H1 (cell line): ENCODE data around the gene NAT9. TPM values are rescaled to one million over a fixed set of nuclear protein-coding genes. Genes with fewer than 3 reads are reported as not detected.

Experiments
- CTCF ChIA-PET: fragments of 300-600 bp; sonication (Branson Sonifier 250); formaldehyde crosslinking; loops from one replicate; lab custom pipeline; 2021; ENCODE audit not compliant: partially characterized antibody; lab: Charles Lee
- POLR2A ChIA-PET: fragments of 300-600 bp; sonication (Branson Sonifier 250); formaldehyde crosslinking; loops from one replicate; lab custom pipeline; 2021; ENCODE audit warnings: inconsistent platforms; ENCODE audit not compliant: partially characterized antibody; lab: Charles Lee
- DNase-seq, 2 experiments: peaks; one replicate each; pipeline versions ENCODE4 v3.0.0 to v3.0.0-alpha.2; 2010 to 2022; ENCODE audit warnings: low spot score in 2 of 2, low read depth in 1 of 2, mixed read lengths in 1 of 2
- FAIRE-seq: peaks from 2 replicates; lab custom pipeline; 2011; peaks lifted over from hg19 to GRCh38; lab: Jason Lieb, UNC
- H2AFZ ChIP-seq: 2 replicates; pipeline ENCODE4 v1.8.1; 2012; ENCODE audit warnings: low read length, inconsistent platforms
- H2AK5ac ChIP-seq: 2 replicates; pipeline ENCODE4 v1.6.1; 2013; ENCODE audit warnings: low read depth, low read length
- H2BK120ac ChIP-seq: replicated peaks from 2 replicates; pipeline ENCODE3; 2013; ENCODE audit warnings: low read depth, low read length, inconsistent platforms
- H2BK12ac ChIP-seq: 2 replicates; pipeline ENCODE4 v1.6.1; 2013; ENCODE audit warnings: low read depth, low read length
- H2BK15ac ChIP-seq: 2 replicates; pipeline ENCODE4 v1.6.1; 2013; ENCODE audit warnings: low read length
- H2BK20ac ChIP-seq: 2 replicates; pipeline ENCODE4 v1.6.1; 2013; ENCODE audit warnings: low read length
- H2BK5ac ChIP-seq: 2 replicates; pipeline ENCODE4 v1.6.1; 2013; ENCODE audit warnings: low read depth, low read length
- H3K14ac ChIP-seq: 2 replicates; pipeline ENCODE4 v1.6.1; 2013; ENCODE audit warnings: inconsistent platforms; ENCODE audit not compliant: insufficient read length
- H3K18ac ChIP-seq: 2 replicates; pipeline ENCODE4 v1.6.1; 2013; ENCODE audit warnings: low read length; ENCODE audit errors: extremely low read depth
- H3K23ac ChIP-seq: 2 replicates; pipeline ENCODE4 v1.6.1; 2013; ENCODE audit warnings: inconsistent platforms; ENCODE audit not compliant: insufficient read length
- H3K23me2 ChIP-seq: 2 replicates; pipeline ENCODE4 v1.6.1; 2013; ENCODE audit warnings: low read depth, low read length
- H3K27ac ChIP-seq: 2 replicates; pipeline ENCODE4 v1.6.1; 2011; ENCODE audit warnings: low read depth, low read length, inconsistent platforms
- H3K27me3 ChIP-seq, 4 experiments: replicated peaks in 1 of 4; 1 replicate in 1 of 4; 2 replicates in 3 of 4; pipeline versions ENCODE4 v1.6.1 to v1.8.1; 2011 to 2013; ENCODE audit warnings: low read length in 3 of 4, mild to moderate bottlenecking in 3 of 4, inconsistent platforms in 2 of 4, mixed read lengths in 2 of 4, moderate library complexity in 1 of 4; ENCODE audit not compliant: control insufficient read depth in 3 of 4, insufficient read depth in 3 of 4; ENCODE audit errors: extremely low read depth in 1 of 4
- H3K36me3 ChIP-seq, 4 experiments: 2 replicates each; pipeline versions ENCODE4 v1.6.1 to v1.8.1; 2011 to 2013; ENCODE audit warnings: mild to moderate bottlenecking in 4 of 4, low read length in 3 of 4, moderate library complexity in 2 of 4, control low read depth in 1 of 4, inconsistent platforms in 1 of 4; ENCODE audit not compliant: insufficient read depth in 4 of 4, control insufficient read depth in 2 of 4
- H3K4ac ChIP-seq: replicated peaks from 2 replicates; pipeline ENCODE3; 2013; ENCODE audit warnings: low read length, low read depth, mixed read lengths, inconsistent platforms; ENCODE audit not compliant: insufficient read length
- H3K4me1 ChIP-seq, 4 experiments: replicated peaks in 1 of 4; 1 replicate in 1 of 4; 2 replicates in 3 of 4; pipeline versions ENCODE4 v1.6.1 to v1.8.1; 2011 to 2013; ENCODE audit warnings: low read length in 3 of 4, inconsistent platforms in 2 of 4, mixed read lengths in 1 of 4; ENCODE audit not compliant: insufficient read depth in 4 of 4, control insufficient read depth in 3 of 4
- H3K4me2 ChIP-seq, 2 experiments: 2 replicates each; pipeline versions ENCODE4 v1.6.1 to v1.8.1; 2011 to 2013; ENCODE audit warnings: low read depth in 2 of 2, low read length in 2 of 2, control low read depth in 1 of 2, inconsistent platforms in 1 of 2, mild to moderate bottlenecking in 1 of 2; ENCODE audit not compliant: insufficient read depth in 1 of 2
- H3K4me3 ChIP-seq, 4 experiments: fragments of 200-600, 300-600 bp in 1 of 4; sonication (generic), shearing (Covaris generic), sonication (Bioruptor Twin) in 1 of 4; 2 replicates each; pipeline versions ENCODE4 v1.5.1 to v1.8.1; 2011 to 2016; ENCODE audit warnings: low read length in 4 of 4, low read depth in 3 of 4, control low read depth in 2 of 4, inconsistent platforms in 2 of 4, mild to moderate bottlenecking in 2 of 4, mixed read lengths in 1 of 4, moderate library complexity in 1 of 4; ENCODE audit not compliant: insufficient read depth in 2 of 4; ENCODE audit errors: extremely low read depth in 1 of 4
- H3K56ac ChIP-seq: replicated peaks from 2 replicates; pipeline ENCODE3; 2013; ENCODE audit warnings: low read depth, mild to moderate bottlenecking, mixed read lengths, low read length, inconsistent platforms; ENCODE audit not compliant: insufficient read length
- H3K79me1 ChIP-seq: 2 replicates; pipeline ENCODE4 v1.6.1; 2013; ENCODE audit warnings: low read depth, low read length, control low read depth
- H3K79me2 ChIP-seq, 2 experiments: 2 replicates each; pipeline versions ENCODE4 v1.6.1 to v1.8.1; 2012 to 2013; ENCODE audit warnings: low read length in 2 of 2, mild to moderate bottlenecking in 2 of 2, inconsistent platforms in 1 of 2; ENCODE audit not compliant: insufficient read depth in 2 of 2, control insufficient read depth in 1 of 2
- H3K9ac ChIP-seq, 4 experiments: replicated peaks in 1 of 4; 1 replicate in 1 of 4; 2 replicates in 3 of 4; pipeline versions ENCODE4 v1.6.1 to v1.8.1; 2011 to 2013; ENCODE audit warnings: low read depth in 3 of 4, low read length in 3 of 4, control low read depth in 2 of 4, mild to moderate bottlenecking in 2 of 4, moderate library complexity in 2 of 4, inconsistent platforms in 1 of 4; ENCODE audit errors: extremely low read depth in 1 of 4
- H3K9me3 ChIP-seq, 2 experiments: 2 replicates each; pipeline versions ENCODE4 v1.6.1 to v1.8.1; 2012 to 2013; ENCODE audit warnings: mild to moderate bottlenecking in 2 of 2, moderate library complexity in 2 of 2, control low read depth in 1 of 2, inconsistent platforms in 1 of 2, low read depth in 1 of 2, low read length in 1 of 2, mixed read lengths in 1 of 2; ENCODE audit not compliant: insufficient read depth in 2 of 2
- H4K20me1 ChIP-seq, 2 experiments: replicated peaks in 1 of 2; 2 replicates each; pipeline versions ENCODE3 to v1.8.1; 2011 to 2013; ENCODE audit warnings: inconsistent platforms in 2 of 2, low read length in 2 of 2, mild to moderate bottlenecking in 1 of 2; ENCODE audit not compliant: insufficient read depth in 2 of 2, control insufficient read depth in 1 of 2
- H4K5ac ChIP-seq: 2 replicates; pipeline ENCODE4 v1.6.1; 2013; ENCODE audit warnings: low read length, low read depth, mixed read lengths, inconsistent platforms; ENCODE audit not compliant: insufficient read length
- H4K8ac ChIP-seq: 2 replicates; pipeline ENCODE4 v1.8.0; 2013; ENCODE audit warnings: mild to moderate bottlenecking, moderate library complexity, low read length, inconsistent platforms; ENCODE audit not compliant: insufficient read depth; ENCODE audit errors: extremely low read depth
- H4K91ac ChIP-seq: replicated peaks from 2 replicates; pipeline ENCODE3; 2013; ENCODE audit warnings: low read length, mixed read lengths, inconsistent platforms; ENCODE audit not compliant: insufficient read length
- ASH2L ChIP-seq: fragments of 200-600, 300-600 bp; sonication (generic); IDR thresholded peaks from one replicate; pipeline ENCODE4 v1.7.1; 2017; ENCODE audit warnings: low read length
- CHD1 ChIP-seq: IDR thresholded peaks from 2 replicates; pipeline ENCODE4 v1.6.1; 2012; ENCODE audit warnings: low read depth, low read length, improper control_type of control experiment
- JUND ChIP-seq: IDR thresholded peaks from 2 replicates; pipeline ENCODE4 v1.6.1; 2011; ENCODE audit warnings: mild to moderate bottlenecking, improper control_type of control experiment, low read length
- KDM5A ChIP-seq: fragments of 200-600 bp; IDR thresholded peaks from 2 replicates; pipeline ENCODE4 v1.7.1; 2012; ENCODE audit warnings: mild to moderate bottlenecking, low read length, inconsistent platforms, mixed read lengths
- NRF1 ChIP-seq: IDR thresholded peaks from 2 replicates; pipeline ENCODE4 v1.6.1; 2011; ENCODE audit warnings: mild to moderate bottlenecking, low read depth, low read length, improper control_type of control experiment
- POLR2A ChIP-seq, 2 experiments: IDR thresholded peaks; 1 replicate in 1 of 2; 2 replicates in 1 of 2; pipeline ENCODE4 v1.6.1; 2011; ENCODE audit warnings: low read depth in 2 of 2, low read length in 2 of 2, mild to moderate bottlenecking in 2 of 2; ENCODE audit errors: control extremely low read depth in 1 of 2
- RAD21 ChIP-seq, 2 experiments: IDR thresholded peaks in 1 of 2; conservative IDR thresholded peaks in 1 of 2; 2 replicates each; pipeline ENCODE4 v1.6.1; 2011; ENCODE audit warnings: low read depth in 2 of 2, low read length in 2 of 2, improper control_type of control experiment in 1 of 2, inconsistent platforms in 1 of 2, mild to moderate bottlenecking in 1 of 2, moderate library complexity in 1 of 2
- SAP30 ChIP-seq: fragments of 300-600 bp; sonication (generic); IDR thresholded peaks from 2 replicates; pipeline ENCODE4 v1.7.1; 2012; ENCODE audit warnings: low read length, moderate library complexity, mild to moderate bottlenecking, inconsistent platforms; ENCODE audit not compliant: insufficient read depth, insufficient replicate concordance
- SUZ12 ChIP-seq: fragments of 200-600 bp; sonication (generic); IDR thresholded peaks from 2 replicates; pipeline ENCODE4 v1.6.1; 2012; ENCODE audit warnings: mild to moderate bottlenecking, inconsistent platforms, low read length, moderate library complexity, mixed read lengths
- TAF1 ChIP-seq: IDR thresholded peaks from 2 replicates; pipeline ENCODE4 v1.6.1; 2011; ENCODE audit warnings: mild to moderate bottlenecking, low read depth, low read length
- TAF7 ChIP-seq: optimal IDR thresholded peaks from 2 replicates; pipeline ENCODE3; 2011; ENCODE audit warnings: low read depth, mild to moderate bottlenecking, inconsistent platforms, low read length, moderate library complexity, borderline replicate concordance
- TBP ChIP-seq: IDR thresholded peaks from 2 replicates; pipeline ENCODE4 v1.6.1; 2011; ENCODE audit warnings: low read depth, low read length, improper control_type of control experiment
- YY1 ChIP-seq: IDR thresholded peaks from 2 replicates; pipeline ENCODE4 v1.6.1; 2011; ENCODE audit warnings: low read depth, mild to moderate bottlenecking, low read length
- WGBS, 2 experiments: shearing (Covaris generic) in 1 of 2; methylation state at CpG; one replicate each; pipeline versions ENCODE4 v1.1.6 to v1.1.7; 2013 to 2015; ENCODE audit warnings: low lambda C conversion rate in 2 of 2, mixed read lengths in 2 of 2, inconsistent platforms in 1 of 2, low coverage in 1 of 2, missing lambda C conversion rate in 1 of 2; ENCODE audit not compliant: insufficient replicate concordance in 2 of 2, insufficient coverage in 1 of 2, insufficient read length in 1 of 2; ENCODE audit errors: extremely low coverage in 1 of 2, missing lambda C conversion rate in 1 of 2; 5-methylcytosine and 5-hydroxymethylcytosine counted together
- polyA plus RNA-seq, 7 experiments: library from polyadenylated mRNA; depleted of rRNA in 3 of 7; stranded (reverse) in 5 of 7; unstranded in 2 of 7; fragments of >200 nt in 5 of 7; fragments of 200-250 nt in 2 of 7; gene quantifications; 1 replicate in 5 of 7; 2 replicates in 1 of 7; 4 replicates in 1 of 7; pipeline versions ENCODE4 v1.2.1 to v1.2.3, GENCODE V29; 2011 to 2013; ENCODE audit warnings: missing spikeins in 2 of 7, mixed read lengths in 2 of 7
- total RNA-seq: library from RNA; stranded (reverse); fragmentation: NEBNext Ultra II Directional; extraction: Animal tissue kit (Norgen Biotek cat#: 25700); gene quantifications from 2 replicates; pipeline ENCODE4 v1.2.1, GENCODE V29; 2021
- TF ChIP-seq, protein P1 (sequence below): IDR thresholded peaks from 2 replicates; pipeline ENCODE4 v1.6.1; 2011; ENCODE audit warnings: low read depth, mild to moderate bottlenecking, low read length; ENCODE audit not compliant: insufficient read depth

NAT9 gene
- total and polyA plus RNA-seq, 2 of the 8 experiments (the other 6 are each of a cell fraction or from before 2014, with no cell fraction given) = 32.3 to 42.7 TPM

DNA sequence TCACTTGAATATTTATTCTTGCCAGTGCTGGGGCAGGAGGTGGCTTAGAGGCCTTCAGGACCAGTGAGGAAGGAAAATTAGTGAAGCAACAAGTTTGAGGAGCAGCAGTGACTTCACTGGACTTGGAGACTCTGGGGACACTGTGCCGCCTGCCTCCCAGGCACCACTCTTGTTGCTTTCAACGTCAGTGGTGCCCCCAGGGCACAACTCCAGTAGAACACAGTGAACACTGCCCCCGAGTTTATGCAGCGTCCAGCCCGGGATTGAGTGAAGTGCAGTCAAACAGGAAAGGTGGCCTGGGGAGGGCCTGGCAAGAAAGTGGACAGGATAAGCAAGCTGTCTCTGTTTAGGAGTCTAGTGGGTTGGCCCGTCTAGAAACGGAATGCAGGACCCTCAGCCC is 24.4 kb upstream of the NAT9 start:
- Histone ChIP-seq H3K4me3 (no peak overlapping the region), H2BK12ac (no peak overlapping the region), H3K36me3 (peaks cover 0 to 22% (median 2%) of the 10 kb centered on the region in 4 experiments; a peak in 6 of 8 replicates), H3K9ac (no peak overlapping the region), H3K56ac (no peak overlapping the region), H3K4me1 (no peaks in the 10 kb centered on the region; a peak in 1 of 7 replicates), H2AK5ac (no peak overlapping the region), H2BK5ac (no peak overlapping the region), H4K5ac (no peak overlapping the region), H3K23ac (no peak overlapping the region), H3K4me2 (no peak overlapping the region), H3K79me1 (no peaks in the 10 kb centered on the region), H4K91ac (no peak overlapping the region), H3K9me3 (no peaks in the 10 kb centered on the region), H2BK15ac (no peak overlapping the region), H2BK120ac (no peak overlapping the region), H2AFZ (no peak overlapping the region), H3K4ac (no peak overlapping the region), H3K79me2 (no peaks in the 10 kb centered on the region), H3K18ac (no peak overlapping the region), H4K20me1 (peaks cover 3 to 18% of the 10 kb centered on the region in 2 experiments), H3K23me2 (no peaks in the 10 kb centered on the region), H2BK20ac (no peak overlapping the region), H3K27ac (no peak overlapping the region), H3K14ac (no peak overlapping the region), H3K27me3 (no peaks in the 10 kb centered on the region), H4K8ac (no peak overlapping the region)
- FAIRE-seq (no peak), DNase-seq (no peak)
- ChIA-PET CTCF (interaction anchor here (1.0 to 99.6 kb wide), 3 partner anchors 9 to 43 kb away, joined by 4 to 2981 read pairs (median 5); partner anchors contain the start of genes FDXR and GRIN2C), POLR2A (no interaction called here)
- 76% methylated on average over 7 of the region's 7 CpGs; no CpG with 5 or more reads in 1 of the 2 experiments for WGBS, 2 experiments
- TF ChIP-seq TAF7 (no peak), SUZ12 (no peak), RAD21 (IDR thresholded peaks at IDR 0.05 in 1 of 2, conservative IDR thresholded peaks at IDR 0.05 in 1 of 2; ENCODE audit: low read depth in 2 of 2, low read length in 2 of 2) (no peak), KDM5A (no peak), TAF1 (no peak), JUND (no peak), YY1 (no peak), NRF1 (no peak), TBP (no peak), SAP30 (no peak), POLR2A (IDR thresholded peaks at IDR 0.05; ENCODE audit: control extremely low read depth in 1 of 2, low read depth in 2 of 2, low read length in 2 of 2) (no peak), ASH2L (no peak), CHD1 (no peak)
- TF ChIP-seq, protein P1, sequence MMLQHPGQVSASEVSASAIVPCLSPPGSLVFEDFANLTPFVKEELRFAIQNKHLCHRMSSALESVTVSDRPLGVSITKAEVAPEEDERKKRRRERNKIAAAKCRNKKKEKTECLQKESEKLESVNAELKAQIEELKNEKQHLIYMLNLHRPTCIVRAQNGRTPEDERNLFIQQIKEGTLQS = no peak
